ENCODE measurements around the gene MYL7.

DNA sequence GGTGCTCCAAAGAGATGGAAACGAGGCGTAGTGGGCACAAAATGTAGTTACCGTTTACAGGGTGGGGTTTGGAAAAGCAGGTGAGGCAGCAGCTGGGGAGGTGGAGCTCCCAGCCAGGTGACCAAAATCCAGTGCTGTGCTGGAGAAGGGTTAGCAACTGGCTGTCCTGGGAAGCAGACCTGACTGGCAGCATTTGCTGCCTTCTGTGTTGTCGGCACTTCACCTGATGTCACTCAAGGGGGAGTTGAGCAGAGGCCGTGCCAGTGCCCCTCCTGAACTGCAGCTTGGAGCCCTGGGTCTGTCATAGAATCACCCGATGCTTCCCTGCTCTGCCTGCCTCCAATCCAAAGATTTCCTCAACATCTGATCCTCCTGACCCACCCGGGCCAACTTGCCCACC is 35.4 kb upstream of the MYL7 start:
- no peak for TF ChIP-seq POLR2AphosphoS5 (IDR thresholded peaks at IDR 0.05; ENCODE audit: borderline replicate concordance, low read depth, low read length)
- TF ChIP-seq EZH2 (IDR thresholded peaks at IDR 0.05), result no peak
